Ovary (tissue), 3 donors: ENCODE results near the gene ERF.

Source experiments
- POLR2A ChIP-seq: fragments of 450-650 bp; IDR thresholded peaks from one replicate; pipeline ENCODE4 v1.6.1; 2017; ENCODE audit warnings: antibody characterized with exemption, mild to moderate bottlenecking, moderate library complexity
- TF ChIP-seq, protein P1 (sequence below), 3 donors: fragments of 450-650 bp in 2 of 3; fragments of 200-600 bp in 1 of 3; IDR thresholded peaks; one replicate each; pipeline versions ENCODE4 v1.5.1 to v1.8.0; 2016 to 2022; ENCODE audit warnings: antibody characterized with exemption in 3 of 3, mild to moderate bottlenecking in 1 of 3
- donor health status: DM: no; HTN: no; CAD: no.

GRCh38 chr19:42202290-42202880, 52.5 kb downstream of the ERF start:
- TF ChIP-seq, protein P1, sequence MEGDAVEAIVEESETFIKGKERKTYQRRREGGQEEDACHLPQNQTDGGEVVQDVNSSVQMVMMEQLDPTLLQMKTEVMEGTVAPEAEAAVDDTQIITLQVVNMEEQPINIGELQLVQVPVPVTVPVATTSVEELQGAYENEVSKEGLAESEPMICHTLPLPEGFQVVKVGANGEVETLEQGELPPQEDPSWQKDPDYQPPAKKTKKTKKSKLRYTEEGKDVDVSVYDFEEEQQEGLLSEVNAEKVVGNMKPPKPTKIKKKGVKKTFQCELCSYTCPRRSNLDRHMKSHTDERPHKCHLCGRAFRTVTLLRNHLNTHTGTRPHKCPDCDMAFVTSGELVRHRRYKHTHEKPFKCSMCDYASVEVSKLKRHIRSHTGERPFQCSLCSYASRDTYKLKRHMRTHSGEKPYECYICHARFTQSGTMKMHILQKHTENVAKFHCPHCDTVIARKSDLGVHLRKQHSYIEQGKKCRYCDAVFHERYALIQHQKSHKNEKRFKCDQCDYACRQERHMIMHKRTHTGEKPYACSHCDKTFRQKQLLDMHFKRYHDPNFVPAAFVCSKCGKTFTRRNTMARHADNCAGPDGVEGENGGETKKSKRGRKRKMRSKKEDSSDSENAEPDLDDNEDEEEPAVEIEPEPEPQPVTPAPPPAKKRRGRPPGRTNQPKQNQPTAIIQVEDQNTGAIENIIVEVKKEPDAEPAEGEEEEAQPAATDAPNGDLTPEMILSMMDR (IDR thresholded peaks at IDR 0.05): no peak
- no peak for TF ChIP-seq POLR2A
